ENCODE data around the gene RHOF.

Gene RHOF

GRCh38 chr12:121793440-121793837 is at the start of gene RHOF:
Gene RHOF, minus strand, starts transcription at chr12:121793688. Its CDS starts 55 bp downstream, at chr12:121793633.
- no peak for DNase-seq

GRCh38 chr12:121839993-121840761 is 46.7 kb upstream of the RHOF start:
- no peak for DNase-seq

GRCh38 chr12:121839106-121839992 is 45.9 kb upstream of the RHOF start:
- DNase-seq, result peak; percentile 91

GRCh38 chr12:121838126-121838525 is 44.6 kb upstream of the RHOF start:
- no peak for DNase-seq

- DNase-seq, result no peak
These were observed 44.2 kb upstream of the RHOF start for GRCh38 chr12:121837680-121838079.

GRCh38 chr12:121831571-121832245 is 38.2 kb upstream of the RHOF start:
- DNase-seq, result no peak

- no peak for DNase-seq
These were observed 37.2 kb upstream of the RHOF start for GRCh38 chr12:121830588-121831265.

- DNase-seq, result no peak
These were observed 36.6 kb upstream of the RHOF start for GRCh38 chr12:121830134-121830533.

- no peak for DNase-seq
These were observed 35.9 kb upstream of the RHOF start for GRCh38 chr12:121829250-121829918.

- no peak for DNase-seq
These were observed 35.3 kb upstream of the RHOF start for GRCh38 chr12:121828826-121829225.

- DNase-seq, result no peak
These were observed 34.8 kb upstream of the RHOF start for GRCh38 chr12:121828306-121828705.

- DNase-seq, result no peak
These were observed 34.0 kb upstream of the RHOF start for GRCh38 chr12:121827351-121828099.

GRCh38 chr12:121826318-121827150 is 33.0 kb upstream of the RHOF start:
- DNase-seq, result no peak

- no peak for DNase-seq
These were observed 31.6 kb upstream of the RHOF start for GRCh38 chr12:121825041-121825523.

GRCh38 chr12:121823727-121824115 is 30.2 kb upstream of the RHOF start:
- no peak for DNase-seq

- no peak for DNase-seq
These were observed 29.7 kb upstream of the RHOF start for GRCh38 chr12:121823101-121823726.

GRCh38 chr12:121822393-121823100 is 29.1 kb upstream of the RHOF start:
- no peak for DNase-seq

- no peak for DNase-seq
These were observed 26.6 kb upstream of the RHOF start for GRCh38 chr12:121820056-121820455.

Measured in NCI-H1092 treated with DMSO at 0.1 percent for 48 hours (cell line).